HG03103 (cell line): Measurements from ENCODE around the gene RTN4RL2.

Source experiments
- ATAC-seq: cut with Tn5 transposase; IDR thresholded peaks from one replicate; pipeline ENCODE4 v1.9.1; 2021; ENCODE audit warnings: low read depth; ENCODE audit not compliant: unreplicated experiment

The RTN4RL2 gene

GRCh38 chr11:57515332-57516060 lies 55.2 kb downstream of the RTN4RL2 start, which contains the start of gene SLC43A1:
Gene SLC43A1 (minus strand): TSS chr11:57515702. CDS start chr11:57514111, 1,591 bp downstream.
- peak; percentile 45 for ATAC-seq

DNA sequence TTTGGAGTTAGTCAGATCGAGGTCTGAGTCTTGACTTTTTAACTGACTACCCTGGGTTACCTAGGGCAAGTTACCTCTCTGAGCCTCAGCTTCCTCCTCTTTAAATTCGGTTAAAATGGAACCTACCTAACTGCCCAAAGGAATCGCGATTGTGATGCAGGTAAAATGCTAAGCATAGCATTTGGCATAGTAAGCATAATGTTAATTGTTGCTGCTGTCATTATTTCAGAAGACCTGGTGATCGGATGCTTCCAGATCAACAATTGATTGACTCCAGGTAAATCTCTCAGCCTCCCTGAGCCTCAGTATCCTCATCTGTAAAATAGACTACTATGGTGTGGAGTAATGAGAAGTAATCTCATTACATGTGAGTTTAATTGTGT lies 55.7 kb downstream of the RTN4RL2 start:
- ATAC-seq = no peak

GRCh38 chr11:57521116-57521515 lies 60.8 kb downstream of the RTN4RL2 start:
- ATAC-seq = no peak

DNA sequence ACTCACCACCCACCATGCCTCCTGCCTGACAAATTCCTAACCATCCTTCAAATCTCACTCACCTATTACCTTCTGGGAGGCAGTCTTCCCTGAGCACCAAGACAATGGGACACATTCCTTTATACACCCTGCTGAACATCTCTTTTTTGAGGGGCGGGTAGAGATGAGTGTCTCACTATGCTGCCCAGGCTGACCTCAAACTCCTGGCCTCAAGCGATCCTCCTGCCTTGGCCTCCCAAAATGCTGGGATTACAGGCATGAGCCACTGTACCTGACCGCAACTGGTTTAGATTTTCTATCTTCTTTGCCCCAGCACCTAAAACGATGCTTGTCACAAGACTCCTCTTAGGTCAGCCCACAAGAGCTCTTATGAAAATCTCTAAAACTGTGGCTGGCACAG lies 63.1 kb downstream of the RTN4RL2 start:
- ATAC-seq = no peak
